Esophagus squamous epithelium (tissue), 5 donors: ENCODE measurements around the gene GOLGB1. TPM values are rescaled to one million over a fixed set of nuclear protein-coding genes. Genes with fewer than 3 reads are reported as not detected.
"Not testable (repeated sequence)": the region's sequence is repeated elsewhere in the genome, so short reads cannot be mapped to it uniquely, and the experiment has no call there.

ENCODE experiments used
- DNase-seq: peaks from one replicate; lab custom pipeline; 2025; lab: John Stamatoyannopoulos, UW
- H3K27ac ChIP-seq, 4 donors: fragments of 200-600 bp; sonication (generic); one replicate each; pipeline ENCODE4 v1.5.1; 2016 to 2019; ENCODE audit warnings: mild to moderate bottlenecking in 1 of 4
- H3K27me3 ChIP-seq, 4 donors: fragments of 200-600 bp; sonication (generic); 1 replicate in 3 of 4; 2 replicates in 1 of 4; pipeline versions ENCODE4 v1.5.1 to v1.6.0; 2017 to 2021; ENCODE audit warnings: antibody characterized with exemption in 1 of 4
- H3K36me3 ChIP-seq, 3 donors: fragments of 200-600 bp; sonication (generic); one replicate each; pipeline ENCODE4 v1.5.1; 2016 to 2019
- H3K4me1 ChIP-seq, 3 donors: fragments of 200-600 bp; sonication (generic); one replicate each; pipeline ENCODE4 v1.5.1; 2017 to 2019
- H3K4me3 ChIP-seq, 4 donors: fragments of 200-600 bp; sonication (generic); 1 replicate in 3 of 4; 2 replicates in 1 of 4; pipeline ENCODE4 v1.5.1; 2016 to 2019; ENCODE audit warnings: mild to moderate bottlenecking in 2 of 4, moderate library complexity in 1 of 4
- H3K9me3 ChIP-seq, 3 donors: fragments of 200-600 bp; sonication (generic); one replicate each; pipeline ENCODE4 v1.5.1; 2016 to 2019
- CTCF ChIP-seq, 6 experiments: fragments of 450-650 bp in 4 of 6; fragments of 200-600 bp in 2 of 6; sonication (generic) in 2 of 6; IDR thresholded peaks; one replicate each; pipeline ENCODE4 v1.5.1; 2016 to 2019; ENCODE audit warnings: antibody characterized with exemption in 6 of 6, mild to moderate bottlenecking in 4 of 6, moderate library complexity in 4 of 6
- POLR2A ChIP-seq, 4 donors: fragments of 450-650 bp; IDR thresholded peaks; one replicate each; pipeline ENCODE4 v1.6.1; 2017; ENCODE audit warnings: antibody characterized with exemption in 4 of 4, mild to moderate bottlenecking in 4 of 4, moderate library complexity in 3 of 4
- WGBS, 2 donors: methylation state at CpG; one replicate each; pipeline ENCODE4 v1.1.5; 2018; 5-methylcytosine and 5-hydroxymethylcytosine counted together
- intact Hi-C: fragments of 100-400 bp; cut with DNase I; formaldehyde crosslinking; loops from one replicate; pipeline ENCODE4 v1.15.0; 2022
- total RNA-seq, 4 donors: library from RNA; depleted of rRNA; stranded (reverse); fragments of >200 nt; gene quantifications; one replicate each; pipeline ENCODE4 v1.1.0, GENCODE V29; 2016
- donor health status: DM: yes; HTN: yes; CAD: no.

Gene GOLGB1
- total RNA-seq, 4 donors from 2014 or later = 34.3 to 55.3 (median 37.1) TPM

DNA sequence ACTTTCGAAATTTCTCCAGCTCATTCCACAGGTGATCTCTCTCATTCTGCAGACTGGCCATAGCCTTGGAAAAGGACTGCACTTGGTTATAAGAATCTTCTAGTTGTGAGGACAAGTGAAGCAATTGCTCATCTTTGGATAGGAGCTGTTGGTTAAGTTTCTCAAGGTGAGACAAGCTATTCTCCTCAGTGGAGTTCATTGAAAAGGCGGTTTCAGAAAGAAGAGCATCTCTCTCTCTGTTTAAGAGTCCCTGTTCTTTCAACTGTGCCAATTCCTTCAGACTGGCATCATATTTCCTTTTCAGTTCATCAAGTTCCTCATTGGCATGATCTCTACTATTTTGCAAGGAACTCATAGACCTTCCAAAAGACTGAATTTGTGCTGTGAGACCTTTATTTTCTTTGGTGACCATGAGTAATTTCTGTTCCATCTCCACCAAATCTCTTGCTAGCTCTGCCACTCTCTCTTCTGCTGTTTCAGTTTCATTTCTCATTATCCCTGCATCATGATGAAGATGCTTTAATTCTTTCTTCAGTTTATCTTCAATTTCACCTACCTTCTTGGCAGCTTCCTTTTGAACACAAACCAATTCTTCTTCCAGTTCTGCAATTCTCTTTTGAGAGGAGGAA is 58.6 kb downstream of the GOLGB1 start:
- Histone ChIP-seq H3K9me3 (no peaks in the 10 kb centered on the region), H3K27ac (no peak overlapping the region), H3K27me3 (no peaks in the 10 kb centered on the region), H3K4me1 (no peaks in the 10 kb centered on the region), H3K36me3 (peaks cover 6 to 96% (median 8%) of the 10 kb centered on the region in 3 donors), H3K4me3 (no peak overlapping the region)
- TF ChIP-seq POLR2A (IDR thresholded peaks at IDR 0.05) = no peak
- no peak for TF ChIP-seq CTCF (IDR thresholded peaks at IDR 0.05)
- WGBS, 2 donors = 93 to 100% methylated on average over 2 of the region's 2 CpGs
- DNase-seq = no peak
- intact Hi-C loops = no loop called here

DNA sequence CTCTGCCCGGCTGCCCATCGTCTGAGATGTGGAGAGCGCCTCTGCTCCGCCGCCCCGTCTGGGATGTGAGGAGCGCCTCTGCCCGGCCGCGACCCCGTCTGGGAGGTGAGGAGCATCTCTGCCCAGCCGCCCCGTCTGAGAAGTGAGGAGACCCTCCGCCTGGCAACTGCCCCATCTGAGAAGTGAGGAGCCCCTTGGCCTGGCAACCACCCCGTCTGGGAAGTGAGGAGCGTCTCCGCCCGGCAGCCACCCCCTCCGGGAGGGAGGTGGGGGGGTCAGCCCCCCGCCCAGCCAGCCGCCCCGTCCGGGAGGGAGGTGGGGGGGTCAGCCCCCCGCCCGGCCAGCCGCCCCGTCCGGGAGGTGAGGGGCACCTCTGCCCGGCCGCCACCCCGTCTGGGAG is 60.8 kb downstream of the GOLGB1 start:
- H3K4me1 ChIP-seq, H3K27ac ChIP-seq, H3K4me3 ChIP-seq, DNase-seq, intact Hi-C loops, H3K27me3 ChIP-seq: not testable (repeated sequence)
- H3K36me3 ChIP-seq = peaks cover 6 to 93% (median 7%) of the 10 kb centered on the region in 3 donors
- peaks cover 0 to 13% (median 10%) of the 10 kb centered on the region in 3 donors for H3K9me3 ChIP-seq
- no CpG with 5 or more reads among the region's 31 CpGs for WGBS, 2 donors

DNA sequence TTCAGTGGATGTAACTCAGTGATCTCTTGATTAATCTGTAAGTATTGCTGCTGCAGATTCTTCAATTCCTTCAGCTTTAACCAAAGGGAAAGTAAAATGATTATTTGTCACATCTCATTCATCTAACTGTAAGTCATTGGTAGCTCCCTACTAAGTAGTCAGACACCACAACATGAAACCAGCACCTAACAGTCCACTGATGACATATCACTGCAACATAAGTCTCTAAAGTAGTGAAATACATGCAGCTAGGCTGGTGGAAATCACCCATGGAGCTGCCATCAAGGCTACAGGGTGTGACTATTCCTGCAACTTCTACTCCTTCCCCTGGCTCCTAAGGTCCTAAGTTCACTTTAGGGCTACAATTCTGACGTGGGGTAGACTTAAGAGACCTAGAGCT is 67.7 kb downstream of the GOLGB1 start:
- Histone ChIP-seq H3K4me1 (no peaks in the 10 kb centered on the region), H3K9me3 (peaks cover 0 to 13% (median 10%) of the 10 kb centered on the region in 3 donors), H3K4me3 (no peak overlapping the region), H3K36me3 (peaks cover 1 to 94% (median 10%) of the 10 kb centered on the region in 3 donors), H3K27ac (no peak overlapping the region), H3K27me3 (no peaks in the 10 kb centered on the region)
- TF ChIP-seq POLR2A (IDR thresholded peaks at IDR 0.05) (no peak), CTCF (IDR thresholded peaks at IDR 0.05) (no peak)
- DNase-seq = no peak
- intact Hi-C loops = no loop called here
- 88 to 93% methylated on average over 1 of the region's 1 CpG for WGBS, 2 donors

GRCh38 chr3:121677141-121677540 is 72.4 kb downstream of the GOLGB1 start:
- H3K4me3 ChIP-seq = no peak overlapping the region
- 83 to 97% methylated on average over 2 of the region's 2 CpGs for WGBS, 2 donors
- no peak for TF ChIP-seq CTCF (IDR thresholded peaks at IDR 0.05)
- TF ChIP-seq POLR2A (IDR thresholded peaks at IDR 0.05) = no peak
- H3K4me1 ChIP-seq = no peaks in the 10 kb centered on the region
- no peak for DNase-seq
- intact Hi-C loops = no loop called here
- H3K27me3 ChIP-seq = no peaks in the 10 kb centered on the region
- H3K36me3 ChIP-seq = peaks cover 18 to 100% (median 27%) of the 10 kb centered on the region in 3 donors
- no peaks in the 10 kb centered on the region for H3K9me3 ChIP-seq
- no peak overlapping the region for H3K27ac ChIP-seq

DNA sequence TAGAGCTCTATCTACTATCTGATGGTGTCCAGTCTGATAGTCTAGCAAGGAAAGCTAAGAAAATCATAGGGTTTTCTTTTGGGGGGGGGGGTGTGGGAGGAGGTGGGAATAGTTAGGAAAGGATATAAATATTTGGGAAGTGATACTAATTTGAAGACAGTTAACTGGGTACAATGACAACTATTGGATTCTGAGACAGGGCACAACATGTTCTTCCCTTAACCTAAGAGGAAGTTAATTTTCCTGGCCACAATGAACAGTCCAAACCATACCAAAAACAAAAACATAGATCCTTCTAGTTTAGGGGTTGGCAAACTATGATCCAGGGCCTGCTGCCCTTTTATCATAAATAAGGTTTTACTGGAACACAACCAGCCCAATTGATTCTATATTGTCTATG is 78.9 kb downstream of the GOLGB1 start:
- Histone ChIP-seq H3K4me1 (peaks cover 0 to 12% (median 4%) of the 10 kb centered on the region in 3 donors), H3K27ac (peak overlapping the region in 1 of 4 donors; percentile 34), H3K36me3 (peaks cover 11 to 100% (median 44%) of the 10 kb centered on the region in 3 donors), H3K4me3 (no peak overlapping the region), H3K9me3 (no peaks in the 10 kb centered on the region), H3K27me3 (no peaks in the 10 kb centered on the region)
- no peak for DNase-seq
- intact Hi-C loops = no loop called here
- no peak for TF ChIP-seq POLR2A (IDR thresholded peaks at IDR 0.05)
- TF ChIP-seq CTCF (IDR thresholded peaks at IDR 0.05) = no peak
